SK-N-SH (cell line): ENCODE measurements around the gene NAA38. TPM values are rescaled to one million over a fixed set of nuclear protein-coding genes. Genes with fewer than 3 reads are reported as not detected.

Experiments used
- CTCF ChIA-PET: fragments of 300-600, 350-600 bp; formaldehyde crosslinking; extraction: SDS; loops from one replicate; lab custom pipeline; 2021; lab: Yijun Ruan, JAX
- POLR2A ChIA-PET: fragments of 350-600 bp; sonication (Branson Sonifier 250); formaldehyde crosslinking; extraction: SDS; loops from one replicate; lab custom pipeline; 2020; ENCODE audit warnings: antibody characterized with exemption, inconsistent platforms; lab: Yijun Ruan, JAX
- DNase-seq: peaks from one replicate; pipeline ENCODE4 v3.0.0; 2012
- H2AFZ ChIP-seq: fragments of 200-600 bp; sonication (generic); 2 replicates; pipeline ENCODE4 v1.8.1; 2016; ENCODE audit warnings: antibody characterized with exemption, mild to moderate bottlenecking, low read depth
- H3F3A ChIP-seq: fragments of 200-600 bp; sonication (generic); replicated peaks from 2 replicates; pipeline ENCODE3; 2016; ENCODE audit warnings: antibody characterized with exemption, mild to moderate bottlenecking; ENCODE audit not compliant: insufficient read depth
- H3K27ac ChIP-seq, 2 experiments: fragments of 200-500 bp in 1 of 2; fragments of 200-600 bp in 1 of 2; sonication (Bioruptor generic) in 1 of 2; sonication (generic), shearing (Covaris generic) in 1 of 2; 2 replicates each; pipeline versions ENCODE4 v1.5.1 to v1.6.1; 2014 to 2016; ENCODE audit warnings: low read depth in 2 of 2, inconsistent platforms in 1 of 2, low read length in 1 of 2, mild to moderate bottlenecking in 1 of 2, mixed read lengths in 1 of 2
- H3K27me3 ChIP-seq: fragments of 200-600 bp; sonication (generic), shearing (Covaris generic); 2 replicates; pipeline ENCODE4 v1.6.1; 2016; ENCODE audit warnings: mixed run types; ENCODE audit not compliant: insufficient read depth
- H3K36me3 ChIP-seq, 2 experiments: fragments of 200-500 bp in 1 of 2; fragments of 200-600 bp in 1 of 2; sonication (Bioruptor generic) in 1 of 2; sonication (generic) in 1 of 2; replicated peaks in 1 of 2; 2 replicates each; pipeline versions ENCODE3 to v1.5.1; 2014 to 2016; ENCODE audit warnings: low read length in 1 of 2, mild to moderate bottlenecking in 1 of 2; ENCODE audit not compliant: insufficient read depth in 2 of 2, control insufficient read depth in 1 of 2
- H3K4me1 ChIP-seq, 2 experiments: fragments of 200-500 bp in 1 of 2; fragments of 200-600 bp in 1 of 2; sonication (Bioruptor generic) in 1 of 2; sonication (generic), shearing (Covaris generic) in 1 of 2; 2 replicates each; pipeline versions ENCODE4 v1.5.1 to v1.6.1; 2014 to 2016; ENCODE audit warnings: low read depth in 1 of 2, low read length in 1 of 2, mixed run types in 1 of 2; ENCODE audit not compliant: insufficient read depth in 2 of 2, control insufficient read depth in 1 of 2
- H3K4me2 ChIP-seq: fragments of 200-600 bp; sonication (generic), shearing (Covaris generic); 2 replicates; pipeline ENCODE4 v1.6.1; 2017; ENCODE audit warnings: mixed run types
- H3K4me3 ChIP-seq, 2 experiments: fragments of 200-500 bp in 1 of 2; fragments of 200-600 bp in 1 of 2; sonication (Bioruptor generic) in 1 of 2; sonication (generic), shearing (Covaris generic) in 1 of 2; 2 replicates each; pipeline versions ENCODE4 v1.5.1 to v1.8.1; 2014 to 2016; ENCODE audit warnings: low read depth in 2 of 2, inconsistent platforms in 1 of 2, low read length in 1 of 2, mild to moderate bottlenecking in 1 of 2, mixed read lengths in 1 of 2, moderate library complexity in 1 of 2
- H3K79me2 ChIP-seq: fragments of 200-600 bp; sonication (generic); 2 replicates; pipeline ENCODE4 v1.8.1; 2017; ENCODE audit warnings: mild to moderate bottlenecking; ENCODE audit not compliant: insufficient read depth
- H3K9ac ChIP-seq: fragments of 200-600 bp; sonication (generic); 2 replicates; pipeline ENCODE4 v1.6.1; 2017; ENCODE audit warnings: mixed run types
- H3K9me2 ChIP-seq: fragments of 200-600 bp; sonication (generic); 2 replicates; pipeline ENCODE4 v1.6.1; 2017; ENCODE audit warnings: mixed run types
- H3K9me3 ChIP-seq: fragments of 200-600 bp; sonication (generic); 2 replicates; pipeline ENCODE4 v1.6.1; 2017; ENCODE audit warnings: mixed run types, mild to moderate bottlenecking, moderate library complexity
- H4K20me1 ChIP-seq: fragments of 200-600 bp; sonication (generic); 2 replicates; pipeline ENCODE4 v1.6.1; 2017; ENCODE audit warnings: mild to moderate bottlenecking, mixed run types; ENCODE audit not compliant: insufficient read depth
- CHD2 ChIP-seq: fragments of 150-350 bp; IDR thresholded peaks from 2 replicates; pipeline ENCODE4 v1.6.1; 2018; ENCODE audit warnings: low read length; ENCODE audit not compliant: partially characterized antibody
- ELF1 ChIP-seq: IDR thresholded peaks from 2 replicates; pipeline ENCODE4 v1.4.0; 2012
- EZH2phosphoT487 ChIP-seq: fragments of 200-600 bp; sonication (generic); IDR thresholded peaks from 2 replicates; pipeline ENCODE4 v1.6.1; 2017; ENCODE audit warnings: low read depth, mixed run types, mild to moderate bottlenecking, antibody characterized with exemption, moderate library complexity, borderline replicate concordance
- FOSL2 ChIP-seq: IDR thresholded peaks from 2 replicates; pipeline ENCODE4 v1.4.0; 2012; ENCODE audit warnings: low read depth, mild to moderate bottlenecking, moderate library complexity, borderline replicate concordance
- FOXJ3 ChIP-seq: sonication (generic); formaldehyde crosslinking; IDR thresholded peaks from 2 replicates; pipeline ENCODE4 v1.5.1; 2020; ENCODE audit warnings: mild to moderate bottlenecking, missing genetic modification reagents
- FOXM1 ChIP-seq: IDR thresholded peaks from 2 replicates; pipeline ENCODE4 v1.4.0; 2012; ENCODE audit warnings: low read depth, mild to moderate bottlenecking
- MEF2A ChIP-seq: IDR thresholded peaks from 2 replicates; pipeline ENCODE4 v1.4.0; 2012; ENCODE audit warnings: low read depth, borderline replicate concordance
- MXI1 ChIP-seq: IDR thresholded peaks from 2 replicates; pipeline ENCODE4 v1.6.1; 2012; ENCODE audit warnings: mild to moderate bottlenecking, low read depth, low read length, improper control_type of control experiment
- NRF1 ChIP-seq: IDR thresholded peaks from 2 replicates; pipeline ENCODE4 v1.6.1; 2012; ENCODE audit warnings: low read depth, mild to moderate bottlenecking, low read length
- RCOR1 ChIP-seq: fragments of 150-350 bp; IDR thresholded peaks from 2 replicates; pipeline ENCODE4 v1.6.1; 2017; ENCODE audit warnings: antibody characterized with exemption, low read length
- TCF12 ChIP-seq: IDR thresholded peaks from 2 replicates; pipeline ENCODE4 v1.4.0; 2012
- USF1 ChIP-seq: IDR thresholded peaks from 2 replicates; pipeline ENCODE4 v1.4.0; 2012; ENCODE audit warnings: low read depth, borderline replicate concordance
- USF2 ChIP-seq: fragments of 150-350 bp; IDR thresholded peaks from 2 replicates; pipeline ENCODE4 v1.6.1; 2017; ENCODE audit warnings: antibody characterized with exemption, low read length, low read depth, borderline replicate concordance
- WGBS: methylation state at CpG from one replicate; pipeline ENCODE4 v1.1.6; 2017; ENCODE audit warnings: low lambda C conversion rate; 5-methylcytosine and 5-hydroxymethylcytosine counted together
- polyA plus RNA-seq, 3 experiments: library from polyadenylated mRNA; depleted of rRNA; stranded (reverse); fragments of >200 nt; gene quantifications; 2 replicates each; pipeline ENCODE4 v1.2.3, GENCODE V29; 2012

Gene NAA38
- polyA plus RNA-seq, 1 of the 3 experiments (the other 2 are of a cell fraction), result 202 TPM

DNA sequence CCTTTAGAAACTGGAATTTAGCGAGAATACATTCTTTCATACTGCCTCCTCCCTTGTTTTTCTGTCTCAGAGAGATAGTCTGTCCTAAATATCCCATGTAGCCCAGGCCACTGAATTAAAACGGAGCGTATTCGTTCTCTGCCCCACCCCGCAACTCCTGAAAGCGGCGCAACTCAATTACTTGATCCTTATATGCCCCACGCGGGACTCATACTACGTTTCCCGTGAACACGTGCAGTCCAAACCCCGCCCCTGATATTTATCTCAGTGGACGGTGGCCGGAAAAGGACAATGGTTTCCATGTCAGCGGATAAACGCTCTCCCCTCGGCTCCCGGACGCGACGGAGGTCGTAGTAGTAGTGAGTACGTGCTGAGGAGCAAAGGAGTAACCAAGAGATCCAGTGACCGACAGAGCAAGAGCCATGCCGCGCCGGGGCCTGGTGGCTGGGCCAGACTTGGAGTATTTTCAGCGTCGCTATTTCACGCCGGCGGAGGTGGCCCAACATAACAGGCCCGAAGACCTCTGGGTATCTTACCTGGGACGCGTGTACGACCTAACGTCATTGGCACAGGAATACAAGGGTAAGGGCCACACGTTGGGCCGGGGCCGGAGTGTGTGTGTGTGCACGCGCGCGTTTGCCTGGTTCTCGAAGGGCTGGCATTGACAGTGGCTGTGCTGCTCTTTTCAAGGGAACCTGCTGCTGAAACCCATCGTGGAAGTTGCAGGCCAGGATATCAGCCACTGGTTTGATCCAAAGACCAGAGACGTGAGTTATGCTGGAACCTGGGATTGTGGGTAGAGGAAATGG is 558 bp upstream of the NAA38 start, which contains the start of gene CYB5D1 (continued):
- TF ChIP-seq USF2 (peak; percentile 32; the same call in 1 of the 2 replicates), FOSL2 (no peak), ELF1 (peak; percentile 71), FOXJ3 (CRISPR knock-in tag) (no peak), RCOR1 (no peak; the same call in 1 of the 2 replicates), MEF2A (no peak), USF1 (peak; percentile 74; the same call in 1 of the 2 replicates), FOXM1 (no peak), NRF1 (no peak), TCF12 (no peak; the same call in 1 of the 2 replicates), MXI1 (peak; percentile 90)

DNA sequence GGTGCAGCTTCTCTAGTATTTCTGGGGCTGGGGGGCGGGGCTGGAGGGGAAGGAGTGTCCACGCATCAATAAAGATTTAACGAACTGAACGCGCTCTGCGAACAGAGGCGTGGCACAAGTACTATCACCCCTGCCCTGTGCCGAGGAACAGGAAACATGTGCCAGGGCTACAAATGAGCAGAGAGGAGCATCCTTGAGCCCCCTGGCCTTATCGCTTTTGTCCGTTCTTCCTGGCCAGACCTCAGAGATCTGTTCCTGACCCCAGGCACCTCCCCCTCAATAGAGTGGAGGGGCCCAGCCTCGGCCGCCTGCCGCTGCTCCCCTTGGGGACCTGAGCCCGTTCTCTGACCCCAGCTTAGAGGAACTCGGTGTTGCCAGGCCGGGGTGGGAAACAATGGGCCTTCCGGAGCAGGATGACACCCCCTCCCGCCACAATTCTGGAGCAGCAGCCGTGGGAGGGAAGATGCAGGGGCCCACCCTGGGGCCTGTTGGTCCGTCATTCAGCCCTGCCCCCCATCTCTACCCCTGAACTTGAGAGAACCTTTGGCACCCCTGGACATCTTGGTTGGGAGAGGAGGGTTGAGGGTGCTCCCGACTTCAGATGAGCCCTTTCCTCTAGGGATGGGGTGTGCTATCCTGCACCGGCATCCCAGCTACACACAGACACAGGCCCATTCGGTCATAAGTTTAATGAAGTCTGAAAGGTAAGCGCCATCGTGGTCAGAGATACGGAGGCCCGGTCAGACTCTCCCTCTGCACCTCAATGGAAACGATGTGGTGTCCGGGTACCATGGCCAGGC is 1.1 kb downstream of the NAA38 start:
- H3K27me3 ChIP-seq, result no peaks in the 10 kb centered on the region
- H3K9ac ChIP-seq, result peak overlapping the region; percentile 79
- peak; percentile 59 for DNase-seq
- peak overlapping the region; percentile 72 to 77 for H3K4me3 ChIP-seq
- H3K36me3 ChIP-seq, result peaks cover 18 to 48% of the 10 kb centered on the region in 2 experiments
- POLR2A ChIA-PET, result interaction anchor here (1.1 to 1.9 kb wide), 8 partner anchors 11 to 113 kb away, joined by 3 to 17 read pairs (median 9); partner anchors contain the start of gene KDM6B
- H3K27ac ChIP-seq, result peak overlapping the region; percentile 93 to 100
- TF ChIP-seq EZH2phosphoT487 (no peak), MXI1 (peak; percentile 51; the same call in 1 of the 2 replicates), CHD2 (peak; percentile 3), FOSL2 (no peak)
- H3K4me1 ChIP-seq, result peaks cover 23 to 42% of the 10 kb centered on the region in 2 experiments; a peak in 3 of 4 replicates
- H4K20me1 ChIP-seq, result peaks cover 10% of the 10 kb centered on the region
- CTCF ChIA-PET, result interaction anchor here (0.9 to 3.1 kb wide), 22 partner anchors 9 to 255 kb away, joined by 3 to 32 read pairs (median 5); partner anchors contain the start of genes KDM6B, TP53 and WRAP53
- H3K9me2 ChIP-seq, result no peaks in the 10 kb centered on the region
- H3F3A ChIP-seq, result peaks cover 19% of the 10 kb centered on the region
- H2AFZ ChIP-seq, result no peak overlapping the region
- peaks cover 17% of the 10 kb centered on the region; the same call in 1 of the 2 replicates for H3K79me2 ChIP-seq
- 27% methylated on average over 23 of the region's 29 CpGs for WGBS
- H3K9me3 ChIP-seq, result no peaks in the 10 kb centered on the region
- peak overlapping the region; percentile 91 for H3K4me2 ChIP-seq
